ENCODE measurements around the gene PDXDC1.
"Not testable (repeated sequence)": the region's sequence is repeated elsewhere in the genome, so short reads cannot be mapped to it uniquely, and the experiment has no call there.

The PDXDC1 gene

GRCh38 chr16:15135483-15136360, 160.9 kb downstream of the PDXDC1 start:
- DNase-seq (ENCODE audit: low read depth): not testable (repeated sequence)

GRCh38 chr16:15137514-15137913, 162.7 kb downstream of the PDXDC1 start:
- DNase-seq (ENCODE audit: low read depth): not testable (repeated sequence)

GRCh38 chr16:15140444-15141365, 165.9 kb downstream of the PDXDC1 start:
- not testable (repeated sequence) for DNase-seq (ENCODE audit: low read depth)

GRCh38 chr16:15141586-15141985, 166.8 kb downstream of the PDXDC1 start:
- DNase-seq (ENCODE audit: low read depth): no peak

GRCh38 chr16:15142107-15142890, 167.5 kb downstream of the PDXDC1 start:
- not testable (repeated sequence) for DNase-seq (ENCODE audit: low read depth)

GRCh38 chr16:15142891-15143600, 168.2 kb downstream of the PDXDC1 start:
- DNase-seq (ENCODE audit: low read depth): not testable (repeated sequence)

GRCh38 chr16:15143601-15144091, 168.8 kb downstream of the PDXDC1 start:
- DNase-seq (ENCODE audit: low read depth): not testable (repeated sequence)

GRCh38 chr16:15144092-15144631, 169.3 kb downstream of the PDXDC1 start:
- DNase-seq (ENCODE audit: low read depth): not testable (repeated sequence)

- not testable (repeated sequence) for DNase-seq (ENCODE audit: low read depth)
These were observed 170.1 kb downstream of the PDXDC1 start for GRCh38 chr16:15144781-15145417.

GRCh38 chr16:15145418-15146263, 170.8 kb downstream of the PDXDC1 start:
- not testable (repeated sequence) for DNase-seq (ENCODE audit: low read depth)

GRCh38 chr16:15146264-15146662, 171.4 kb downstream of the PDXDC1 start:
- not testable (repeated sequence) for DNase-seq (ENCODE audit: low read depth)

GRCh38 chr16:15148831-15149230, 174.0 kb downstream of the PDXDC1 start:
- DNase-seq (ENCODE audit: low read depth): not testable (repeated sequence)

- DNase-seq (ENCODE audit: low read depth): not testable (repeated sequence)
These were observed 174.4 kb downstream of the PDXDC1 start for GRCh38 chr16:15149260-15149659.

- not testable (repeated sequence) for DNase-seq (ENCODE audit: low read depth)
These were observed 179.2 kb downstream of the PDXDC1 start for GRCh38 chr16:15154005-15154404.

- DNase-seq (ENCODE audit: low read depth): peak; percentile 84
These were observed 180.1 kb downstream of the PDXDC1 start for GRCh38 chr16:15154650-15155562.

GRCh38 chr16:15157644-15158043, 182.8 kb downstream of the PDXDC1 start:
- not testable (repeated sequence) for DNase-seq (ENCODE audit: low read depth)

- not testable (repeated sequence) for DNase-seq (ENCODE audit: low read depth)
These were observed 184.8 kb downstream of the PDXDC1 start for GRCh38 chr16:15159671-15160070.

- not testable (repeated sequence) for DNase-seq (ENCODE audit: low read depth)
These were observed 185.7 kb downstream of the PDXDC1 start for GRCh38 chr16:15160571-15160970.

All from activated T-helper 1 cell treated with Interleukin-2 at 50 U/mL for 16 hours (primary cell).